ENCODE measurements around the gene EFCAB9.

- TF ChIP-seq CTCF (IDR thresholded peaks at IDR 0.05) = no peak
- no peak for TF ChIP-seq POLR2A (IDR thresholded peaks at IDR 0.05)
Observed at GRCh38 chr5:172213126-172213525, 19.2 kb downstream of the EFCAB9 start.

All from heart left ventricle (tissue), 13 donors.